ENCODE data around the gene SRRM3.
A peak's percentile ranks its signal among the peaks of the same experiment; 100 is the strongest.
"Not testable (repeated sequence)": the region's sequence is repeated elsewhere in the genome, so short reads cannot be mapped to it uniquely, and the experiment has no call there.

SRRM3 gene

DNA sequence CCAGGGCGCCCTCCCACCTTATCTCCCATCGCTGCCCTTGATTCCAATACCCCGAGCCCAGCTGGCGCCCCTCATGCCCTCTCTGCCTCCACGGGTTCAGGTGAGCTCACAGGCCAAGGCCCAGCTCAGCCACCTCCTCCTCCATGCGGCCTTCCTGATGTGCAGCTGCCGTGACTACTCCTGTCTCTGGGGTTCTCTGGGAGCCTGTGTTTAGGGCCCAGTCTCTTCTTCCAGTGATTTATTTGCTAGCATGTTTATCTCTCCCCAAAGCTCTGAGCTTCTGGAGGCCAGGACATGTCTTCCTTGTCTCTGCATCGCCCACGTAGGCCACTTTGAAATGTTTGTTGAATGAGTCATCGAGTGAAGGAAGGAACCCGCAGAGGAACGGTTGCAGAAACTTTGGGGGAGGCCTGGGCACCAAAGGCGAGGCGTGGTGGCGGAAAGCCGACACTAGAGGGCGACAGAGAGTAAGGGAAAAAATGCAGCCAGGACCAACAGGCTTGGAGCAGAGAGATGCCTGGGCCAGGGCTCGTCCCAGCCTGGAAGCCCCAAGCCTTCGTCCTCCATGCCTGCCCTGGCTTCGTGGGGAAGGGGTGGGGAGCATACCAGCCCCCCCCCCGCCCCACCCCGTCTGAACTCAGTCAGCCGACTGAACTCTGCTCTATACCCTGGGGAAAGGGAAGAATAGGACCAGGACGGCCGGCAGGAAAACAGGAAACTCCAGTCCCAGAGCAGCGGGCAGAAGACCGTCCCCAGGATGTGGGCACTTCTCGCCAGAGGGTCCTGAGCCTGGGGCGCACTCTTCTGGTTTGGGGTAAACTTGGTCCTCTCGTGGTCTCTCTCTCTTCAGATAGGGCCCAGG, 89.9 kb downstream of the SRRM3 start:
- no peaks in the 10 kb centered on the region for H3F3A ChIP-seq (ENCODE audit: insufficient read depth, low read length)
- no peak overlapping the region for H3K9ac ChIP-seq (ENCODE audit: low read length)

DNA sequence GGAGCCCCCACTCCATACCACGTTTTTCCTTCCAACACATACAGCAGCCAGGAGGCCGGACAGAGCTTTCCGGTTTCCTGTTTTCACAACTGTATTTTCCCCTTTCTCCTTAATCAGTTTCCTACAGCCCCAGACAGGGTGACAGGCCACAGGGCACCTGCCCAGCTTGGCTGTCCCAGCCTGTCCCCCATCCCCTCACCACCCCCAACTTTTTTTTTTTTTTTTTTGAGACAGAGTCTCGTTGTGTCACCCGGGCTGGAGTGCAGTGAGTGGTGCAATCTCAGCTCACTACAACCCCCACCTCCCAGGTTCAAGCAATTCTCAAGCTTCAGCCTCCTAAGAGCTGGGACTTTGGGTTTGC, 90.5 kb downstream of the SRRM3 start:
- H3F3A ChIP-seq (ENCODE audit: insufficient read depth, low read length): no peaks in the 10 kb centered on the region
- H4K20me1 ChIP-seq (ENCODE audit: insufficient read depth, low read length): no peaks in the 10 kb centered on the region
- H3K36me3 ChIP-seq (ENCODE audit: insufficient read depth, low read length): no peaks in the 10 kb centered on the region
- H3K4me1 ChIP-seq (ENCODE audit: insufficient read depth, low read length, severe bottlenecking): peaks cover 7% of the 10 kb centered on the region
- H3K27ac ChIP-seq (ENCODE audit: low read depth, low read length, poor library complexity, severe bottlenecking): no peak overlapping the region
- no peaks in the 10 kb centered on the region for H3K9me2 ChIP-seq (ENCODE audit: low read depth, low read length)
- no peaks in the 10 kb centered on the region for H3K9me3 ChIP-seq (ENCODE audit: low read length)
- H3K4me2 ChIP-seq (ENCODE audit: low read length): no peak overlapping the region
- no peak overlapping the region for H3K9ac ChIP-seq (ENCODE audit: low read length)
- peaks cover 12% of the 10 kb centered on the region; the same call in 1 of the 2 replicates for H3K27me3 ChIP-seq (ENCODE audit: insufficient read depth, low read length)
- no peak for TF ChIP-seq EZH2 (IDR thresholded peaks at IDR 0.05; ENCODE audit: borderline replicate concordance, low read length)
- TF ChIP-seq, protein P1, sequence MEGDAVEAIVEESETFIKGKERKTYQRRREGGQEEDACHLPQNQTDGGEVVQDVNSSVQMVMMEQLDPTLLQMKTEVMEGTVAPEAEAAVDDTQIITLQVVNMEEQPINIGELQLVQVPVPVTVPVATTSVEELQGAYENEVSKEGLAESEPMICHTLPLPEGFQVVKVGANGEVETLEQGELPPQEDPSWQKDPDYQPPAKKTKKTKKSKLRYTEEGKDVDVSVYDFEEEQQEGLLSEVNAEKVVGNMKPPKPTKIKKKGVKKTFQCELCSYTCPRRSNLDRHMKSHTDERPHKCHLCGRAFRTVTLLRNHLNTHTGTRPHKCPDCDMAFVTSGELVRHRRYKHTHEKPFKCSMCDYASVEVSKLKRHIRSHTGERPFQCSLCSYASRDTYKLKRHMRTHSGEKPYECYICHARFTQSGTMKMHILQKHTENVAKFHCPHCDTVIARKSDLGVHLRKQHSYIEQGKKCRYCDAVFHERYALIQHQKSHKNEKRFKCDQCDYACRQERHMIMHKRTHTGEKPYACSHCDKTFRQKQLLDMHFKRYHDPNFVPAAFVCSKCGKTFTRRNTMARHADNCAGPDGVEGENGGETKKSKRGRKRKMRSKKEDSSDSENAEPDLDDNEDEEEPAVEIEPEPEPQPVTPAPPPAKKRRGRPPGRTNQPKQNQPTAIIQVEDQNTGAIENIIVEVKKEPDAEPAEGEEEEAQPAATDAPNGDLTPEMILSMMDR (IDR thresholded peaks at IDR 0.05; ENCODE audit: low read length): no peak
- no peak overlapping the region for H2AFZ ChIP-seq (ENCODE audit: low read length)
- H3K4me3 ChIP-seq (ENCODE audit: low read depth, low read length, poor library complexity, severe bottlenecking): no peak overlapping the region
- H3K79me2 ChIP-seq (ENCODE audit: insufficient read depth, low read length): no peaks in the 10 kb centered on the region

More for the DNA sequence above, 89.9 kb downstream of the SRRM3 start:
- peaks cover 7% of the 10 kb centered on the region for H3K4me1 ChIP-seq (ENCODE audit: insufficient read depth, low read length, severe bottlenecking)
- H3K79me2 ChIP-seq (ENCODE audit: insufficient read depth, low read length): no peaks in the 10 kb centered on the region
- no peak overlapping the region for H2AFZ ChIP-seq (ENCODE audit: low read length)
- H3K27me3 ChIP-seq (ENCODE audit: insufficient read depth, low read length): peaks cover 10% of the 10 kb centered on the region; the same call in 1 of the 2 replicates
- no peaks in the 10 kb centered on the region for H3K9me3 ChIP-seq (ENCODE audit: low read length)
- no peak overlapping the region for H3K4me2 ChIP-seq (ENCODE audit: low read length)
- no peaks in the 10 kb centered on the region for H4K20me1 ChIP-seq (ENCODE audit: insufficient read depth, low read length)
- no peak overlapping the region for H3K4me3 ChIP-seq (ENCODE audit: low read depth, low read length, poor library complexity, severe bottlenecking)
- H3K36me3 ChIP-seq (ENCODE audit: insufficient read depth, low read length): no peaks in the 10 kb centered on the region
- no peak for TF ChIP-seq EZH2 (IDR thresholded peaks at IDR 0.05; ENCODE audit: borderline replicate concordance, low read length)
- TF ChIP-seq, protein P1 (IDR thresholded peaks at IDR 0.05; ENCODE audit: low read length): peak; percentile 97
- no peak overlapping the region for H3K27ac ChIP-seq (ENCODE audit: low read depth, low read length, poor library complexity, severe bottlenecking)
- H3K9me2 ChIP-seq (ENCODE audit: low read depth, low read length): no peaks in the 10 kb centered on the region

DNA sequence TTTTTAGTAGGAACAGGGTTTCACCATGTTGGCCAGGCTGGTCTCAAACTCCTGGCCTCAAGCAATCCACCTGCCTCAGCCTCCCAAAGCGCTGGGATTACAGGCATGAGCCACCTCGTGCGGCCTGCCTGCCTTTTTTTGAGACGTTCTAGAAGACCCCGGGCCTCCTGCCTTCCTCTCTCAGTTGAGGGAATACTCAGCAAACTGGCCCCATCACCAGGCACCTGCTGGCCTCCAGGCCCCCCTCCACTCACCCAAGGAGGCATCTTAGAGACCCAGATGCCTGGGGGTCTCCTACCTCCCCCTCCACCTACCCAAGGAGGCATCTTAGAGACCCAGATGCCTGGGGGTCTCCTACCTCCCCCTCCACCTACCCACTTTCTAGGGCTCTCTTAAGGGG, 91.2 kb downstream of the SRRM3 start:
- peaks cover 15% of the 10 kb centered on the region for H3K27me3 ChIP-seq (ENCODE audit: insufficient read depth, low read length)
- H3K36me3 ChIP-seq (ENCODE audit: insufficient read depth, low read length); H3K4me1 ChIP-seq (ENCODE audit: insufficient read depth, low read length, severe bottlenecking); H3K27ac ChIP-seq (ENCODE audit: low read depth, low read length, poor library complexity, severe bottlenecking); H2AFZ ChIP-seq (ENCODE audit: low read length); H3K4me2 ChIP-seq (ENCODE audit: low read length); H3K79me2 ChIP-seq (ENCODE audit: insufficient read depth, low read length); H3K9me3 ChIP-seq (ENCODE audit: low read length); H3K9me2 ChIP-seq (ENCODE audit: low read depth, low read length); H4K20me1 ChIP-seq (ENCODE audit: insufficient read depth, low read length); H3F3A ChIP-seq (ENCODE audit: insufficient read depth, low read length); H3K9ac ChIP-seq (ENCODE audit: low read length); H3K4me3 ChIP-seq (ENCODE audit: low read depth, low read length, poor library complexity, severe bottlenecking): not testable (repeated sequence)

Data from OCI-LY1 (cell line).